ENCODE results near the gene MACC1. TPM values are rescaled to one million over a fixed set of nuclear protein-coding genes. Genes with fewer than 3 reads are reported as not detected.

MACC1 gene
- total and polyA plus RNA-seq, 2 donors (not counting 1 experiment from before 2014, with no cell fraction given) = 0.92 to 6.2 TPM

DNA sequence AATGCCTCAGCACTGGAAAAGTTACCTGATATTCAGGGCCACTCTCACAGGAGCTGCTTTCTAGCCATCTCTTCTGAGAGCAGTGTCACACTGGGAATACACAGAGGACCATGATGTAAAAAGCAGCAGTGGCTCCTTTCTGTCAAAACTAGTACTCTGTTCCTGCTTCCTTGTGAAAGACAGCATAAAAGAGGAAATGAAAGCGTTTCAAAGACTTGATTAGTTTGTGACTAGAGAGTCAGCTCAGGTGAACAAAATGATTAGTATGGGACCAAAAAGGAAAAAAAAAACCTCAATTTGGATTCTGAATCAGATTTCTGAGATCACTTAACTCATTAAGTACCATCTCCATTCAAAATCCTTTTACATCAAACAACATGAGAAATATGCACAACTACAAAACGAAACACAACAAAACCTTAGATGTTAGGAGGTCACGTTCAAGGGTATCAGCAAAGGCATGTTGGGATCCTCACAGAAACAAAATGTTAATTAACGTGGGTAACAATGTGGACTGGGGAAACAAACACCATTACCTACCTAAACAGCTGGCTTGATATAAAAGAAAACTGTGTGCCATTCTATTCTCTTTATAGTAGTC lies 103.7 kb downstream of the MACC1 start:
- Mint-ChIP-seq H3K27ac (peak overlapping the region; percentile 27), H3K4me1 (peaks cover 23% of the 10 kb centered on the region), H3K4me3 (peak overlapping the region; percentile 51), H3K9me3 (ENCODE audit: insufficient read depth) (no peaks in the 10 kb centered on the region), H3K27me3 (no peaks in the 10 kb centered on the region)
- H3K9ac ChIP-seq (ENCODE audit: low read length) = no peak overlapping the region
- H3K79me2 ChIP-seq (ENCODE audit: control insufficient read depth, insufficient read depth, low read length) = no peaks in the 10 kb centered on the region
- no peak for TF ChIP-seq EZH2 (IDR thresholded peaks at IDR 0.05; ENCODE audit: borderline replicate concordance, insufficient read depth, low read depth, low read length, poor library complexity, severe bottlenecking)
- TF ChIP-seq CTCF (IDR thresholded peaks at IDR 0.05) = no peak
- no peak overlapping the region for H3K4me3 ChIP-seq (ENCODE audit: control extremely low read depth in 1 of 5, extremely low read depth in 1 of 5, insufficient read depth in 1 of 5, low read depth in 2 of 5, low read length in 4 of 5)
- no peak overlapping the region for H2AFZ ChIP-seq (ENCODE audit: insufficient read depth, low read depth, low read length, poor library complexity, severe bottlenecking)
- H3K36me3 ChIP-seq (replicated peaks in 1 of 2; ENCODE audit: control extremely low read depth in 1 of 2, control insufficient read depth in 1 of 2, extremely low read depth in 1 of 2, insufficient read depth in 2 of 2, low read length in 1 of 2) = no peaks in the 10 kb centered on the region
- peaks cover 19 to 23% of the 10 kb centered on the region in 2 donors for H3K4me1 ChIP-seq (ENCODE audit: control insufficient read depth in 2 of 2, insufficient read depth in 2 of 2, low read length in 2 of 2)
- H3K9me3 ChIP-seq (ENCODE audit: control extremely low read depth in 1 of 3, control insufficient read depth in 2 of 3, insufficient read depth in 1 of 3, low read length in 2 of 3) = no peaks in the 10 kb centered on the region
- ChIA-PET CTCF (interaction anchor here (1.3 to 2.2 kb wide), 3 partner anchors 56 to 404 kb away, joined by 3 to 5 read pairs (median 3); partner anchors contain the start of gene POLR1F), POLR2A (interaction anchor here (1.3 kb wide), 1 partner anchor 106 kb away, joined by 3 read pairs; no protein-coding TSS in a partner anchor)
- WGBS (ENCODE audit: insufficient coverage) = no CpG with 5 or more reads among the region's 4 CpGs
- ATAC-seq (ENCODE audit: low read depth) = peak; percentile 72
- no peaks in the 10 kb centered on the region for H3K27me3 ChIP-seq (replicated peaks in 1 of 4; ENCODE audit: control extremely low read depth in 1 of 4, control insufficient read depth in 3 of 4, insufficient read depth in 4 of 4, low read length in 3 of 4)
- H3K4me2 ChIP-seq (replicated peaks; ENCODE audit: low read depth, low read length, poor library complexity, severe bottlenecking) = peak overlapping the region; percentile 49
- H4K20me1 ChIP-seq (ENCODE audit: control insufficient read depth, insufficient read depth, low read length, poor library complexity, severe bottlenecking) = no peaks in the 10 kb centered on the region
- intact Hi-C loops (cut with micrococcal nuclease) = loop anchor here (1.0 to 5.0 kb wide), 7 partner anchors 39 to 1314 kb away; partner anchors contain the start of genes MACC1, POLR1F and SP4
- peak overlapping the region in 1 of 2 donors; percentile 12 for H3K27ac ChIP-seq (ENCODE audit: low read length in 2 of 2)
- peak; percentile 74 for DNase-seq

GRCh38 chr7:20112696-20113095 lies 104.5 kb downstream of the MACC1 start:
- Histone ChIP-seq H3K27me3 (replicated peaks in 1 of 4; ENCODE audit: control extremely low read depth in 1 of 4, control insufficient read depth in 3 of 4, insufficient read depth in 4 of 4, low read length in 3 of 4) (peaks cover 0 to under 1% (median 0%) of the 10 kb centered on the region in 4 experiments), H4K20me1 (ENCODE audit: control insufficient read depth, insufficient read depth, low read length, poor library complexity, severe bottlenecking) (no peaks in the 10 kb centered on the region), H2AFZ (ENCODE audit: insufficient read depth, low read depth, low read length, poor library complexity, severe bottlenecking) (no peak overlapping the region), H3K4me1 (ENCODE audit: control insufficient read depth in 2 of 2, insufficient read depth in 2 of 2, low read length in 2 of 2) (peaks cover 19 to 23% of the 10 kb centered on the region in 2 donors), H3K9me3 (ENCODE audit: control extremely low read depth in 1 of 3, control insufficient read depth in 2 of 3, insufficient read depth in 1 of 3, low read length in 2 of 3) (no peaks in the 10 kb centered on the region), H3K4me3 (ENCODE audit: control extremely low read depth in 1 of 5, extremely low read depth in 1 of 5, insufficient read depth in 1 of 5, low read depth in 2 of 5, low read length in 4 of 5) (no peak overlapping the region), H3K79me2 (ENCODE audit: control insufficient read depth, insufficient read depth, low read length) (no peaks in the 10 kb centered on the region), H3K36me3 (replicated peaks in 1 of 2; ENCODE audit: control extremely low read depth in 1 of 2, control insufficient read depth in 1 of 2, extremely low read depth in 1 of 2, insufficient read depth in 2 of 2, low read length in 1 of 2) (no peaks in the 10 kb centered on the region), H3K9ac (ENCODE audit: low read length) (no peak overlapping the region), H3K27ac (ENCODE audit: low read length in 2 of 2) (no peak overlapping the region), H3K4me2 (replicated peaks; ENCODE audit: low read depth, low read length, poor library complexity, severe bottlenecking) (no peak overlapping the region)
- DNase-seq (peak; percentile 4), ATAC-seq (ENCODE audit: low read depth) (no peak)
- Mint-ChIP-seq H3K9me3 (ENCODE audit: insufficient read depth) (no peaks in the 10 kb centered on the region), H3K27ac (no peak overlapping the region), H3K4me3 (no peak overlapping the region), H3K27me3 (no peaks in the 10 kb centered on the region), H3K4me1 (peaks cover 23% of the 10 kb centered on the region)
- CTCF ChIA-PET = interaction anchor here (2.2 kb wide), 1 partner anchor 199 kb away, joined by 5 read pairs; no protein-coding TSS in a partner anchor
- TF ChIP-seq EZH2 (IDR thresholded peaks at IDR 0.05; ENCODE audit: borderline replicate concordance, insufficient read depth, low read depth, low read length, poor library complexity, severe bottlenecking) = no peak
- intact Hi-C loops (cut with micrococcal nuclease) = loop anchor here (2.0 to 5.0 kb wide), 5 partner anchors 40 to 1315 kb away; partner anchors contain the start of genes MACC1 and SP4
- POLR2A ChIA-PET = no interaction called here
